Thyroid gland (tissue), 4 donors: ENCODE results near the gene PAAF1. TPM values are rescaled to one million over a fixed set of nuclear protein-coding genes. Genes with fewer than 3 reads are reported as not detected.

ENCODE experiments used
- DNase-seq, 2 donors: peaks; one replicate each; pipeline ENCODE4 v3.0.0-alpha.2; 2019
- H3K27ac ChIP-seq, 3 donors: fragments of 200-600 bp; sonication (generic); 1 replicate in 2 of 3; 2 replicates in 1 of 3; pipeline ENCODE4 v1.5.1; 2016 to 2019; ENCODE audit warnings: mild to moderate bottlenecking in 1 of 3, moderate library complexity in 1 of 3
- H3K27me3 ChIP-seq: fragments of 200-600 bp; sonication (generic); one replicate; pipeline ENCODE4 v1.5.1; 2019
- H3K36me3 ChIP-seq, 2 donors: fragments of 200-600 bp; sonication (generic); one replicate each; pipeline ENCODE4 v1.5.1; 2016 to 2019
- H3K4me1 ChIP-seq, 2 donors: fragments of 200-600 bp; sonication (generic); one replicate each; pipeline ENCODE4 v1.5.1; 2017 to 2019
- H3K4me3 ChIP-seq, 3 donors: fragments of 200-600 bp; sonication (generic); replicated peaks in 1 of 3; 1 replicate in 2 of 3; 2 replicates in 1 of 3; pipeline ENCODE4 v1.5.1; 2016; ENCODE audit warnings: mild to moderate bottlenecking in 1 of 3
- H3K9me3 ChIP-seq: fragments of 200-600 bp; sonication (generic); one replicate; pipeline ENCODE4 v1.5.1; 2017
- CTCF ChIP-seq, 6 experiments: fragments of 200-600 bp in 3 of 6; fragments of 450-650 bp in 3 of 6; sonication (generic) in 3 of 6; IDR thresholded peaks; one replicate each; pipeline ENCODE4 v1.5.1; 2016 to 2019; ENCODE audit warnings: antibody characterized with exemption in 6 of 6, mild to moderate bottlenecking in 2 of 6, inconsistent platforms in 1 of 6, moderate library complexity in 1 of 6
- POLR2A ChIP-seq, 2 donors: fragments of 450-650 bp; IDR thresholded peaks; one replicate each; pipeline ENCODE4 v1.6.1; 2017; ENCODE audit warnings: antibody characterized with exemption in 2 of 2, mild to moderate bottlenecking in 2 of 2, moderate library complexity in 1 of 2
- WGBS, 2 donors: methylation state at CpG; one replicate each; pipeline ENCODE4 v1.1.5; 2017; 5-methylcytosine and 5-hydroxymethylcytosine counted together
- intact Hi-C: fragments of 100-400 bp; cut with DNase I; formaldehyde crosslinking; loops from one replicate; pipeline ENCODE4 v1.15.1; 2023
- total RNA-seq, 4 donors: library from RNA; depleted of rRNA; stranded (reverse); fragments of >200 nt; gene quantifications; one replicate each; pipeline ENCODE4 v1.2.3, GENCODE V29; 2016

PAAF1 gene
- total RNA-seq, 4 donors from 2014 or later = 10.0 to 23.3 (median 15.9) TPM

- Histone ChIP-seq H3K4me1 (no peaks in the 10 kb centered on the region), H3K4me3 (no peak overlapping the region), H3K27me3 (no peaks in the 10 kb centered on the region), H3K27ac (no peak overlapping the region), H3K36me3 (peaks cover 2 to 7% of the 10 kb centered on the region in 2 donors), H3K9me3 (no peaks in the 10 kb centered on the region)
- intact Hi-C loops = no loop called here
- no peak for TF ChIP-seq CTCF (IDR thresholded peaks at IDR 0.05)
- no peak for TF ChIP-seq POLR2A (IDR thresholded peaks at IDR 0.05)
- no peak for DNase-seq
Measured at GRCh38 chr11:73839123-73839457, 37.7 kb upstream of the PAAF1 start.

- TF ChIP-seq POLR2A (IDR thresholded peaks at IDR 0.05) (no peak), CTCF (IDR thresholded peaks at IDR 0.05) (no peak)
- no peak overlapping the region for H3K4me3 ChIP-seq
- H3K9me3 ChIP-seq = no peaks in the 10 kb centered on the region
- no peak for DNase-seq
- no peaks in the 10 kb centered on the region for H3K36me3 ChIP-seq
- peaks cover 6 to 8% of the 10 kb centered on the region in 2 donors for H3K4me1 ChIP-seq
- intact Hi-C loops = no loop called here
- 80% methylated on average over 3 of the region's 3 CpGs for WGBS, 2 donors
- H3K27me3 ChIP-seq = no peaks in the 10 kb centered on the region
- H3K27ac ChIP-seq = no peak overlapping the region
Measured at GRCh38 chr11:73851046-73851764, 25.6 kb upstream of the PAAF1 start.

DNA sequence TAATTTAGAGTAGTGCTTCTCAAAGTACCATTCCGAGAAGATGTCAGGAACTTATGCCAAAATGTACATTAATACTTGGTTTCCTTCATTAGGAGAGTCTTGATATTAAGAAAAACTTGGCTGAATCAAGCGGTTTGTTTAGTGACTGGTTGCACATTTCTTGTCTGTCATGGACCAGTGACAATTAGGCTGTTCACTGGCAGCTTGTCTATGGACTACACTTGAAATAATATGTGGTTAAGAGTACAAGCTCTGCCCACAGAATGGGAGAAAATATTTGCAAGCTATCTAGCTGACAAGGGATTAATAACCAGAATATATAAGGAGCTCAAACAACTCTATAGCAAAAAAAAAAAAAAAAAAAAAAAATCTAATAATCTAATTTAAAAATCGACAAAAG, 24.8 kb upstream of the PAAF1 start:
- Histone ChIP-seq H3K27ac (no peak overlapping the region), H3K36me3 (no peaks in the 10 kb centered on the region), H3K4me3 (no peak overlapping the region), H3K4me1 (peaks cover 6 to 8% of the 10 kb centered on the region in 2 donors), H3K9me3 (no peaks in the 10 kb centered on the region), H3K27me3 (no peaks in the 10 kb centered on the region)
- TF ChIP-seq CTCF (IDR thresholded peaks at IDR 0.05) (no peak), POLR2A (IDR thresholded peaks at IDR 0.05) (no peak)
- DNase-seq = peak; percentile 33 to 42
- intact Hi-C loops = no loop called here
- WGBS, 2 donors = 40 to 62% methylated on average over 3 of the region's 3 CpGs

- Histone ChIP-seq H3K4me1 (peaks cover 6 to 8% of the 10 kb centered on the region in 2 donors), H3K27me3 (no peaks in the 10 kb centered on the region), H3K9me3 (no peaks in the 10 kb centered on the region), H3K36me3 (no peaks in the 10 kb centered on the region), H3K27ac (no peak overlapping the region), H3K4me3 (no peak overlapping the region)
- intact Hi-C loops = no loop called here
- TF ChIP-seq CTCF (IDR thresholded peaks at IDR 0.05) (no peak), POLR2A (IDR thresholded peaks at IDR 0.05) (no peak)
- 90 to 100% methylated on average over 1 of the region's 1 CpG for WGBS, 2 donors
- DNase-seq = no peak
Measured at GRCh38 chr11:73854680-73855079, 22.1 kb upstream of the PAAF1 start.

DNA sequence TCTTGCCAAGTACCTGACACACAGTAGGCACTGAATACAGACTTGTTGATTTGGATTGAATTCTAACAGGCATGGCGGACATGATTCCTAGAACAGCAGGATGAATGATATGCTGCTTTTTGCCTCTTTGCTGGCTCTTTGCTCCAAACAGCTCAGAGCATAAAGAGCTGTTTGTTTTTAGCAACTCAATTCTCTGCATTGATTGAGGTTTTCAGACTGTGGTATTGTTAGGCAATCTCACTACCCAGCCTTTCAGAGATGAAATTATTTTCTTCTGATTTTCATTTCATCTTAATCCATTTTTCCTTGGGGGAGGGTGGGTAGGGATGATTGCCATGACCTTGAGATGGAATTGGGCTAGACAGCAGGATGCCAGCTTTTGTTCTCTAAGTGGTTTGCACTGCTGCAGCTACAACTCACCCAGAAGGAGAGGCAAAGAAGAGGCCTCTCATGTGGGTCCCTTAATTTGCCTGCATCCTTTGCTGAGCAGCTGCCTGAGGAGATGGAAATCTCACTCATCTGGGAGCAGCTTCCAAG, 20.7 kb upstream of the PAAF1 start:
- no peaks in the 10 kb centered on the region for H3K9me3 ChIP-seq
- TF ChIP-seq CTCF (IDR thresholded peaks at IDR 0.05) (no peak), POLR2A (IDR thresholded peaks at IDR 0.05) (no peak)
- H3K27ac ChIP-seq = no peak overlapping the region
- H3K36me3 ChIP-seq = no peaks in the 10 kb centered on the region
- H3K4me1 ChIP-seq = peaks cover 6 to 8% of the 10 kb centered on the region in 2 donors
- no peaks in the 10 kb centered on the region for H3K27me3 ChIP-seq
- no peak overlapping the region for H3K4me3 ChIP-seq
- DNase-seq = no peak
- 93 to 95% methylated on average over 1 of the region's 1 CpG for WGBS, 2 donors
- intact Hi-C loops = no loop called here
